GM21515 (cell line): Measurements from ENCODE around the gene ANKIB1.
"Not testable (repeated sequence)": the region's sequence is repeated elsewhere in the genome, so short reads cannot be mapped to it uniquely, and the experiment has no call there.

ENCODE experiments used
- ATAC-seq: cut with Tn5 transposase; IDR thresholded peaks from one replicate; pipeline ENCODE4 v1.9.1; 2021; ENCODE audit not compliant: unreplicated experiment

The ANKIB1 gene, protein sequence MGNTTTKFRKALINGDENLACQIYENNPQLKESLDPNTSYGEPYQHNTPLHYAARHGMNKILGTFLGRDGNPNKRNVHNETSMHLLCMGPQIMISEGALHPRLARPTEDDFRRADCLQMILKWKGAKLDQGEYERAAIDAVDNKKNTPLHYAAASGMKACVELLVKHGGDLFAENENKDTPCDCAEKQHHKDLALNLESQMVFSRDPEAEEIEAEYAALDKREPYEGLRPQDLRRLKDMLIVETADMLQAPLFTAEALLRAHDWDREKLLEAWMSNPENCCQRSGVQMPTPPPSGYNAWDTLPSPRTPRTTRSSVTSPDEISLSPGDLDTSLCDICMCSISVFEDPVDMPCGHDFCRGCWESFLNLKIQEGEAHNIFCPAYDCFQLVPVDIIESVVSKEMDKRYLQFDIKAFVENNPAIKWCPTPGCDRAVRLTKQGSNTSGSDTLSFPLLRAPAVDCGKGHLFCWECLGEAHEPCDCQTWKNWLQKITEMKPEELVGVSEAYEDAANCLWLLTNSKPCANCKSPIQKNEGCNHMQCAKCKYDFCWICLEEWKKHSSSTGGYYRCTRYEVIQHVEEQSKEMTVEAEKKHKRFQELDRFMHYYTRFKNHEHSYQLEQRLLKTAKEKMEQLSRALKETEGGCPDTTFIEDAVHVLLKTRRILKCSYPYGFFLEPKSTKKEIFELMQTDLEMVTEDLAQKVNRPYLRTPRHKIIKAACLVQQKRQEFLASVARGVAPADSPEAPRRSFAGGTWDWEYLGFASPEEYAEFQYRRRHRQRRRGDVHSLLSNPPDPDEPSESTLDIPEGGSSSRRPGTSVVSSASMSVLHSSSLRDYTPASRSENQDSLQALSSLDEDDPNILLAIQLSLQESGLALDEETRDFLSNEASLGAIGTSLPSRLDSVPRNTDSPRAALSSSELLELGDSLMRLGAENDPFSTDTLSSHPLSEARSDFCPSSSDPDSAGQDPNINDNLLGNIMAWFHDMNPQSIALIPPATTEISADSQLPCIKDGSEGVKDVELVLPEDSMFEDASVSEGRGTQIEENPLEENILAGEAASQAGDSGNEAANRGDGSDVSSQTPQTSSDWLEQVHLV

DNA sequence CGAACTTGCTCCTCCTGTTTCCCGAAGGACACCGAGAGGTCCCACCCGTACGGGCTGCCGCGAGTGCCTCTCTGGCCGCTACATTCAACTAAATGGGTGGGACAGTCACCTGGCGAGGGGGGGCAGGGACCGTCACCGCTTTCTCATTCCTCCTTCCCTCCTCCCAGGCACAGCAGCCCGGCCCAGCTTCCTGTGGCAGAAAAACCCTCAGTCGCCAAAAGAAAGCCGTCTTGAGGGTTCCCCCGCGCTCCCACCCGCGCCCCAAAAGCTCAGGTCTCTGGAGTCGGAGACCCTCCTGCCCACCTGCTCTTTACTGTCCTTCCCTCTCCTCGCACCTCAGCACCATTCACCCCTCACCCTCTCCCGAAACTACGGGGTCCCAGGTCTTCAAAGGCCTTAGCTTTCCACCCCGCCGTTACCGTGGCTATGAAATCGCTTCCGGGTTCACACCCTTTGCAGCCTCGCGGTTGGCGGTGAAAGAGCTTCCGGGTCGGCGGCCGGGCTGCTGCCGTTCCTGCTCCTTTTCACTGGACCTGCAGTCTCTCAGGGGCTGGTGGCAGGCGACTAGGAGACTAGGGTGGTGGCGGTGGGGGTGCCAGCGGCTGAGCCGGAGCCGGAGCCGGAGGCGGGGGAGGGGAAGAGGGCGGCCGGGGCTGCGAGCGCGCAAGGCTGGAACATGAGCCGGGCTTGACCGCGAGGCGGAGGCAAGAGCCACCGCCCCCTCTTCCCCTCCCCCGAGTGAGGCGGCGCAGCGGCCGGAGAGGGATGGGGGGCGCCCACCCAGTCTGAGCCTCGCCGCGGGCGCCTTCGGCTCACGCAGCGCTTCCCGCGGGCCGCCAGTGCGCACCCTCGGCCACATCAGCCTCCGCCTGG, at the start of gene ANKIB1, which contains the start of gene KRIT1:
Gene ANKIB1 (plus strand): TSS at position 488 of the 873 bp plus-strand sequence. CDS start 49,005 bp downstream, outside the sequence.
Gene KRIT1 (minus strand): TSS at position 428 of the 873 bp plus-strand sequence. CDS start 3,779 bp downstream, outside the sequence.
- peak; percentile 78 for ATAC-seq

DNA sequence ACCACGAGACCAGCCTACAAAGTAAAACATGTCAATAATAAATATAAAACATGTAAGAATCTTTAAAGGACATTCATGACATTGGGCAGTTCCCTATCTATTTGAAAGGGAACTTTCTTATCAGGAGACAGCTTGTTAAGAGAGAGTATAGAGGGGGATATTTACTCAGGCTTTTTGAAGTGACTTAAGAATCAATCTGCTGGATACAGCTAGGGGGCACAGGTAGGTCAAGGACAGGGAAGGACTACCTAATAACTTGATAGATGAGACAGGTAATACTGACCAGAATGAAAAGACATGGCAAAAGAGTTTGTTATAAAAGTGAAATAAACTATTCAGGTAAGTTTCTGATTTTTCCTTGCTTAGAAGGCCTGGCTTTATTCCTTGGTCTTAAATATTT, 45.0 kb upstream of the ANKIB1 start:
- ATAC-seq: no peak

DNA sequence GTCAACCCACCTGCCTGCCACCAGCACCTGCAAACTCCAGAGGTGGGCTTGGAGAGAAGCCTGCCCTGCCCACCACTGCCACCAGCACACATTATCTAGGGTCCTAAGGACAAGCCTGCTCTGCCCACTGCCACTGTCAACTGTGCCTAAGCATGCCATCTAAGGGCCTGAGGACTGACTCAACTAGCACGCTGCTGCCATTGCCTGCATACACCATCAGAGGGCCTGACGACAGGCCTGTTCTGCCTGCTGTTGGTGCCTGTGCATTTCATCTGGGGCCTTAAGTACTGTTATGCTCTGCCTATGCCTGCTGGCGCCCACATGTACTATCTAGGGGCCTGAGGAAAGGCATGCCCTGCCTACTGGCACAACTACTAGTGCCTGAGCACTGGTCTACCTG, 39.8 kb upstream of the ANKIB1 start:
- no peak for ATAC-seq

DNA sequence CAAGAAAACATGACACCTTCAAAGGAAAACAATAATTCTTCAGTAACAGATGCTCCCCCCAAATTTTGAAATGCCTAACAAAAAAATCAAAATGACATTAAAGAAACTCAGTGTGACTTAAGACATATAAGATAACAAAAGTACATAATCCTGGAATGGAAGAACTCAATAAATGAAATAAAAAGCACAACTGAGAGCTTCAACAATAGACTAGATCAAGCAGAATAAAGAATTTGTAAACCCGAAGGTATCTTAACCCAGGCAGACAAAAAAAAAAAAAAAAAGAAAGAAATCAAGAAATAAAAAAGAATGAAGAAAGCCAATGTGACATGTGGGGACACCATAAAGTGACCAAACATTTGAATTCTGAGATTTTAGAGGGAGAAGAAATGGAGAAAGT, 39.1 kb upstream of the ANKIB1 start:
- no peak for ATAC-seq

DNA sequence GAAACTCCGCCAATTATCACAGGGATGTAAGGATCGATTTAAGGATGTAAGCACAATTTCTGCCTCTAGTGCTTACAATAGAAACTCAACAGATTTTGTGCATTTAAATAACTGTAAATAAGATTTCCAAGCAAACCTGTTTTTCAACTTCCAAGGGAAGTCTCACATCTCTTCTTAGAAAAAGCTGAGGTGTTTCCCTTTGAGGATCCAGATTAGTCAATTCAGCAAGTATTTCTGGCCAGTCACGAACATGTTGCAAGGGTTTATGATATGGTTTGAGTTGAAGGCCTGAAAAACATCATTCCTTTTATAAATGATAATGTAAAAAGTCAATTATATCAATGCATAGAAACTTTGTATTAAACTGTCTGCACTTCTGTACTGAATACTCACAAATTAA, 24.0 kb upstream of the ANKIB1 start:
- no peak for ATAC-seq

DNA sequence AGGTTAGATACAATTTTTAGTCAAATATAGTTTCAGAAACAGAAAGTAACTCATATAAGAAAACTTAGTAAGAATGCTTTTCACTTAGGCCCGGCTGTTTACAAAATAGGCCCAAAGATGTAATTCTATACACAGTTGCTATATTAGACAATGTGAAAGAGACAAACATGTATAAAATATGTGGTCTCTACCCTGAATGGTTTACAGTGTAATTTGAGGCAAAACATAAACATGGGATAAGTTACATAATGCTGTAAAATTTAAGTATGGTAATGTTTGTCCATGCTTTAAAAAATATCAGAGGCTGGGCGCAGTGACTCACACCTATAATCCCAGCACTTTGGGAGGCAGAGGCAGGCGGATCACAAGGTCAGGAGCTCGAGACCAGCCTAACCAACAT, 18.8 kb upstream of the ANKIB1 start:
- ATAC-seq: no peak

DNA sequence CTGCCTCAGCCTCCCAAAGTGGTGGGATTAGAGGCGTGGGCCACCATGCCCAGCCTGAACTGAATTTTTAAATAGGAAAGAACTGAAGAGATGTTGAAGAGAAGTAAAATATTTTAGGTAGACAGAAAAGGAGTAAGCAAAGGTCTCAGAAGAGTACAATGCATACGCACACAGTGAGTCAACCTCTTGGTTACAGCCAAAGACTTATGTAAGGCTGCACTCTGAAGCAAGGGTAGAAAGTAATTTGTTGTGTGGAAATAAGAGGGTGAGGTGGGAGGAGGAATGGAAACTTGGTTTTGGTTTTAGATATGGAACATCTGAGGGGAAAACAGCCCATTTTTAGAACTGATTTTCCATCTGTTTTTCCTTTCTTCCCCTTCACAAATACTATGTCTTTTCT, 17.7 kb upstream of the ANKIB1 start:
- no peak for ATAC-seq

DNA sequence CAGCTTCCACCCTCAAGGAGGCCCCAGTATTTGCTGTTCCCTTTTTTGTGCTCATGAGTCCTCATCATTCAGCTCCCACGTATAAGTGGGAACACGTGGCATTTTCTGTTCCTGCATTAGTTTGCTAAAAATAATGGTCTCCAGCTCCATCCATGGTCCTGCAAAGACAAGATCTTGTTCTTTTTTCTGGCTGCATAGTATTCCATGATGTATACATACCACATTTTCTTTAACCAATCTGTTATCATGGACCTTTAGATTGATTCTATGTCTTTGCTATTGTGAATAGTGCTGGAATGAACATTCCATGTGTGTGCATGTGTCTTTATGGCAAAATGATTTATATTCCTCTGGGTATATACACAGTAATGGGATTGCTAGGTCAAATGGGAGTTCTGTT, 17.0 kb upstream of the ANKIB1 start:
- ATAC-seq: no peak

DNA sequence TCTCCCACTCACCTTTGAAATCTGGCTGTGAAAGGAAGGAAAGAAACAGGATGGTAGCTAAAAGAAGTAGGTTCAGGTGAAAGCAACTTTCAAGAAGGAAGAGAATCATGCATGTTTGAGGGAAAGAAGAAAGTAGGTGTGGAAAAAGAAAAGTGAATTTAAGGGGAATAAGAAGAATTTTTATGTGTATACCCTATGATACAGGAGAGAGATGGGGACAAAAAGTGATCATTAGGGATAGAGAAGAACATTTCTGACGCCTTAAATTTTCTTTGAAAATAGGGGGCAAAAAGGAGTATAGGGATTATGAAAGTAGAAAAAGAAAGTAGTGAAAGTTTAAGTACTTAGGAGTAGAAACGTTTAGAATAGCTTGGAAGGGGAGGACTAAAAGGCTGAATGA, 15.2 kb upstream of the ANKIB1 start:
- no peak for ATAC-seq

DNA sequence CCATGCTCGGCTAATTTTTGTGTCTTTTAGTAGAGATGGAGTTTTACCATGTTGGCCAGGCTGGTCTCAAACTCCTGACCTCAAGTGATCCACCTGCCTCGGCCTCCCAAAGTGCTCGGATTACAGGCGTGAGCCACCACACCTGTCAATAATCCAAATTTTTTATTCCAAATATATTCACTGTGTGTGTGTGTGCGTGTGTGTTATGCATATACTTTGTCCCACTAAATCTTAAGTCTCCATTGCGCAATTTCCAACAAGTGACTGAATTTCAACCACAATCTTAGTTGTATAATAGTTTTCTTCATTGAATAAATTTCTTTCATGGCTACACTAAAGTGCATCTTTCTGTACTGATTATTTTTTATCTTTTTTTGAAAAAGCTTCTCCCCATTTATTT, 2.8 kb upstream of the ANKIB1 start:
- ATAC-seq: no peak

DNA sequence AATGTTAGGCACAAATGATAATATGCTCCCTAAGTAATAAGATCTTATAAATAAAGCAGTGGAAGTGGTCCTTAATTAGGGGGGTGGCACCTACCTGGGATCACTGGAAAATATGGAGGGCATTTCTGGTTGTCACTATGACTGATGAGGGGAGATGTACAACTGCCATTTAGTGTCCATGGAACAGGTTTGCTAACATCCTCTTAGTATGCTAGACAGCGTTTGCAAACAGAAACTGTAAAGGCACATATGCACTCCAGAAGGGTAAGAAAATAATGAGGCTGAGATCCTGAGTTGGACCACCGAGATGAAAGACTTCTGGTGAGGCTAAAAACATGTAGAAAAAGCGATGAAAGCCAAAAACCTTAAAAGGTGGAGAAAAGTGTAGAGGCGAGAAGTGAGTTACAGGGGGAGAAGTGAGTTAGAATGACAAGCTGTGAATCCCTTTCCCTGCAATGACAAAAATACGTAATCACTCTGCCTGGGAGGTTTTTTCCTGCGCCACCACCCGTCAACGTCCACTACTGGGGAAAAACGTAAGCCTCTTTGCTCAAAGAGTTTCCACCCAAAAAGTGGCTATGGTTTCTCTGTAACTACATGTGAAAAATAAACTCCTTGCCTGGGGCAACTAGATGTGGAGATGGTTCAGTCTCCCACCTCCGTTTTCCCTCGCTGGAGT, 827 bp upstream of the ANKIB1 start:
- peak; percentile 2 for ATAC-seq

DNA sequence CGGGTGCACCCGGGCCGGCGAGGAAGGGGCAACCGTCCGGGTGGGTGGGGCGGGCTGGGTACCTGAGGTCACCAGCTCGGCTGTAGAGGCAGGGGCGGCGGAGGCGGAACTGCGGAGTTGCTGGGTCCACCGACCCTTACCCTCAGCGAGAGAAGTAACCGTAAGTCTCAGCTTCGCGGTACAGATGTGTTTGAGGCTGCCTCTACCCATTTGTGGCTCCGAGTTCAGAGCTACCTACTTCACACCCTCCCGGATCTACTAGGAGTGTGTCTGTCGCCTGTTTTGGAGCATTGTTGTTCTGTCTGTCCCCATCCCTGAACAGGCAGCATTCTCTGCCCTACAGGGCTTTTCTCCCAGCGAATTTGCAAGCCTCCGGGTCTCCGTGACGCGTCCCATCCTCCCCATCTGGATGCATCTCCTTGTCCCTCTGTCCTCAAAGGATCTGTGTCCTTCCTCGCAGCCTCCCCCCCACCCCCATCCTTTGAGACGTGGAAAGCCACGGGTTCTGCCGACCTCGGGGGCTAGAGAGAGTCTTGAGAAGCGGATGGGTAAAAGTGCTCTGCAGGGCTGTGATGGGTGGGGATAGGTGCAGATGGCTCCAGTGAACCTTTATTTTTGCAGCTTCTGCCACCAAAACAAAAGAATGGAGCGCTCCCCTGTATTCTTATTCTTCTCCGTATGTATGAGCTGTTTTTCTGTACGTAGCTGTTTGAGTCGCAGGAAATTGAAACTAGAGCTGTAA, 757 bp downstream of the ANKIB1 start:
- peak; percentile 27 for ATAC-seq

DNA sequence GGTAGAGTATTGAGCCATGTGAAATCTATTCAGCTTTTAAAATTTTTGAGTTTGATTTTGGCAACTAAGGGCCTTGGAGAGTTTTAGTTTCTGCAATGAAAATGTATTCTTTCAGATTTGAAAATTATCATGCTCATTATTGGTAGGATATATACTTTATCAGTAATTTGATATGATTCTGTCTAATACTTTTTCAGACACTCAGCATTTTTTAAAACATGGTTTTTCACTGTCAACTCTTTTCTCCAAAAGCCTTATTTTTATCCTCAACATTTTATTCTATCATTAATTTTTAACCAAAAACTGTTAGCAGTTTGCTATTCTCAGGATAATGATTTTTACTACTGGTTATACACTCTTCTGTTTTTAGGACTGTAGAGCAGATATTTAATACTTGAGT, 4.8 kb downstream of the ANKIB1 start:
- no peak for ATAC-seq

DNA sequence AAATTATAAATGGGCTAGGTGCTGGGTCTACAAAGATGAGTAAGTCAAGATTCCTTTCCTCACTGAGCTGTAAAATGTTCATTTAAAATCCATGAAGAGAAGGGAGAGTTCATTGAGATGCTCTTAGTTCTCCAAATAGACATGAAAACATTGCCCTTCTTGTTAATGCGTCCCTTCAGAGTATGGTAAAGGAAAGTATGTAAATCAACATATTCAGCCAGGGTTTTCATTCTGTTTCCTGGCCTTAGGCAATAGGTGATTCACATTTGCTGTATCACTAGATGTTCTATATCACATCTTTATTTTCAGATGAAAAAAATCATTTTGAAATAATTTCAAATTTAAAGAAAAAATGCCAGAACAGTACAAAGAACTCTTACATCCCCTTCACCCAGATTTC, 5.4 kb downstream of the ANKIB1 start:
- ATAC-seq: no peak

DNA sequence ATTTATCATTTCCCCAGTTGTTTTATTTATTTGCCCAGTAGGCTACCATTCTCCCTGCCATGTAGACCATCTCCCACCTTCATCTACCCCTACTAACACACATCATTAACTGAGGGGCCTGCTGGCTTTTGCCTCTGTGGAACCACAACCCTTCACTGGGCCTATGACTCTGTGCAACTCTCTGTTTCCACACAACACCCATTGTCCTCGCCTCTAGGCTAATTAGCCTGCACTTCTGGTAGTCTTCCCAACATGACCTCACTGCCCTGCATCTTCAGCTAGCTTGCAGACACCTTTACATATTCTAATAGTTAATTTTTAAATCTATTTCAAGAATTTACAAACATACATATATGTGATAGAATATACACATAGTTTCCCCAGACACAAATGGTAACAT, 7.5 kb downstream of the ANKIB1 start:
- no peak for ATAC-seq

DNA sequence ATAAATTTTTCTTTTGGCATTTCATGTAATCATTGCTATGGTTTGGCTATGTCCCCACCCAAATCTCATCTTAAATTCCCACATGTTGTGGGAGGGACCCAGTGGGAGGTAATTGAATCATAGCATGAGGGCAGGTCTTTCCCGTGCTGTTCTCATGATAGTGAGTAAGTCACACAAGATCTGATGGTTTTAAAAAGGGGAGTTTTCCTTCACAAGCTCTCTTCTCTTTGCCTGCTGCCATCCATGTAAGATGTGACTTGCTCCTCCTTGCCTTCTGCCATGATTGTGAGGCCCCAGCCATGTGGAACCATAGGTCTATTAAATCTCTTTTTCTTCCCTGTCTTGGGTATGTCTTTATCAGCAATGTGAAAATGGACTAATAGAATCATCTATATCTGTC, 9.0 kb downstream of the ANKIB1 start:
- ATAC-seq: not testable (repeated sequence)

DNA sequence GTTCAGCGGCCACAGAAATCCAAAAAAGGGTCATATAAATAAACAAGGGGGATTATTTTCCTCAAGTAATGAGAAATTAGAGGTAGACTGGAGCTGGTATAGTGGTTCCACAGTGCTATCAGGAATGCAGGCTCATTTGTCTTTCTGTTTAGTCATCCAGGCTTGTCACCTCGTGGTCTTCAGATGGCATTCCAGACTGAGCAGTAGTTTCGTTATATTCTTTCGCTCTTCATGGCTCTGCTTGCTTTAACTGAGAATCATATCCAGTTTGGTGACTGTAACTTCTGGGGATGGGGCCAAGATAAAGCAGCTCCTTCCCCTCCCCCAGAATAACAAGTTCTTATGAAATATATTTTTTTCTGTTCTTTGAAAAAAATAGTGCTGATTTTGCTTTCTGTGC, 9.5 kb downstream of the ANKIB1 start:
- ATAC-seq: no peak

DNA sequence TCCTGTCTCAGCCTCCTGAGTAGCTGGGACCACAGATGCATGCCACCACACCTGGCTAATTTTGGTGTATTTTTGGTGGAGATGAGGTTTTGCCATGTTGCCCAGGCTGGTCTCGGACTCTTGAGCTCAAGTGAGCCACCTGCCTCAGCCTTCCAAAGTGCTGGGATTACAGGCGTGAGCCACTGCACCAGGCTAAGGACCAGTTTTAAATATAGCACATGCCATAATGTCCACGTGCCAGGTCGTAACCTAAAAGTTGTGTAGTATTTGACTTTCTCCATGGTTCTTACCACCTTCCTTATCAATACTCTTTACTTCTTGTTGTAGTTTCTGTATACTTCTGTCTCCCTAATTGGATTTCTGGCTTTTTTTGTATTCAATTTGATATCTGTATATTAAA, 13.3 kb downstream of the ANKIB1 start:
- no peak for ATAC-seq

DNA sequence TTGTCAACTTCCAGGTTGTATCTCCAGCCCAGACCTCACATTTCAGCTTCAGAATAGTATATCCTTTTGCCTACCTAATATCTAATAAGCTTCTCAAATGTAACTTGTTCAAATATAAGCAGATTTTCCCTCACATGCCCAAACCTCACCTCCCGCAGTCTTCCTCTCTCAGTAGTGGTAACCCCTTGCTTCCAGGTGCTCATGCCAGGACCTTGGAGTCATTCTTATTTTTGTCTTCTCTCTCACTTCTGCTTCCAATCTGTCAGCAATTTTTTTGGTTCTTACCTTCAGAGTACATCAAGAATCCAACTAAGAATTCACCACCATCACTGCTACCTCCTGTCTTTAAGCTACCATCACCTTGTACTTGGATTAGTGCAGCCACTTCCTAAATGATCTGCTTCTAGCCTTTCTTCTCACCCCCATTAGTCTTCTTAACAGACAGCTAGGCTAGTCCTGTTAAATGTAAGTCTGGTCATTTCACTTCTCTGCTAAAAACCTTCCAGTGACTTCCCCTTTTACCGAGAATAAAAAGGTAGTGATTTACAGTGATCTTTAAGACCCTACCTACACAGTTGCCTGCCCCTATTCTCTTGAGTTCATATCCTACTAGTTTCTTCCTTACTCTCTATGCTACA, 14.0 kb downstream of the ANKIB1 start:
- no peak for ATAC-seq
